Mammary epithelial cell (primary cell): ENCODE measurements around the gene RALGAPB.

ENCODE experiments used
- CTCF ChIP-seq, 2 donors: IDR thresholded peaks in 1 of 2; conservative IDR thresholded peaks in 1 of 2; 2 replicates each; pipeline ENCODE4 v1.5.1; 2011 to 2012; ENCODE audit warnings: inconsistent platforms in 2 of 2, low read length in 2 of 2, mild to moderate bottlenecking in 2 of 2, control low read depth in 1 of 2, low read depth in 1 of 2; ENCODE audit not compliant: insufficient read depth in 1 of 2; ENCODE audit errors: extremely low read depth in 1 of 2
- EZH2 ChIP-seq: IDR thresholded peaks from 2 replicates; pipeline ENCODE4 v1.6.1; 2012; ENCODE audit warnings: low read length, inconsistent platforms, borderline replicate concordance

- TF ChIP-seq CTCF (conservative IDR thresholded peaks at IDR 0.05 in 1 of 2, IDR thresholded peaks at IDR 0.05 in 1 of 2; ENCODE audit: extremely low read depth in 1 of 2, insufficient read depth in 1 of 2, low read depth in 1 of 2, low read length in 2 of 2) (no peak), EZH2 (no peak)
These were observed 27.3 kb upstream of the RALGAPB start for GRCh38 chr20:38445381-38445796.
